Brain pericyte (primary cell): ENCODE data around the gene CNTN4.
"Not testable (repeated sequence)": the region's sequence is repeated elsewhere in the genome, so short reads cannot be mapped to it uniquely, and the experiment has no call there.

ENCODE experiments used
- DNase-seq: peaks from one replicate; pipeline ENCODE4 v3.0.0-alpha.2; 2012; ENCODE audit warnings: low read depth, low spot score

The CNTN4 gene

GRCh38 chr3:2516762-2517441 is 418.2 kb downstream of the CNTN4 start:
- DNase-seq: no peak

- DNase-seq: no peak
Measured at GRCh38 chr3:2517500-2518172, 419.0 kb downstream of the CNTN4 start.

- no peak for DNase-seq
Measured at GRCh38 chr3:2523281-2523836, 424.7 kb downstream of the CNTN4 start.

DNA sequence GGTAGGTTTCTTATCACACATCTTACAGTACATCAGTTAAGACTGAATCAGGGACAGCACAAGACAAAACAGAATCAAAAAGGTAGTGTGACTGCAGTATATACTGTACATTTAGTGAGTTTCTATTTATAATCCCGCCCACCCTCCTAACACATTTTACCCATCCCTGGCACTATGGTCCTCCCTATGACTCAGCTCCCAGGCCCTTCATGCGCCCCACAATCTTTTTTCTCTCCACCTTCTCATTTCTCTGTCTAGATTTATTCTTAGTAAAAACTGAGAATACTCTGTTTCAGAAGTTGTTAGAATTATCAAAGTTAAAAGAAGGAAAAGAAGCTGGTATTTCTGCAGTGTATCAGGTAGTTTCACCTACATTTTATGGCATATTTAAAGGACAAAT is 427.3 kb downstream of the CNTN4 start:
- DNase-seq: no peak

- DNase-seq: no peak
Measured at GRCh38 chr3:2526926-2527325, 428.3 kb downstream of the CNTN4 start.

- DNase-seq: not testable (repeated sequence)
Measured at GRCh38 chr3:2527328-2527727, 428.7 kb downstream of the CNTN4 start.

DNA sequence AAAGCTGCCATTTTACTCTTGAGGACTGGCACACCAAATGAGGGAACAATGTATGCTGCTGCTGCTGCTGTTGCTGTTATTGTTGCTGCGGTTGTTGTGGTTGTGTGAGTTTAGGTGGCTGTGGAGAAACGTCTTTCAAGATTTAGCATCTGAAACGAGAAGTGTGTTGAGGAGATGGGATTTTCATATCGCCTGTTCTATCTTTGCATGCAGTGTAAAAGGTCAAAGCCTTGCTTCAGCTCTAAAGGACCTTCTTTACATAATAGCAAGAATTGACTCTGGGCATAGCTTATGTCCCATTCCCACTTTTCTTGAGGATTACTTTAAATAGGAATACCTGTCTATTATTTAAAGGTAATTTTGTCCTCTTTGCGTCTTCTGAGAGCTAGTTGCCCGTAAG is 436.1 kb downstream of the CNTN4 start:
- DNase-seq: not testable (repeated sequence)

GRCh38 chr3:2535206-2535605 is 436.5 kb downstream of the CNTN4 start:
- DNase-seq: no peak

DNA sequence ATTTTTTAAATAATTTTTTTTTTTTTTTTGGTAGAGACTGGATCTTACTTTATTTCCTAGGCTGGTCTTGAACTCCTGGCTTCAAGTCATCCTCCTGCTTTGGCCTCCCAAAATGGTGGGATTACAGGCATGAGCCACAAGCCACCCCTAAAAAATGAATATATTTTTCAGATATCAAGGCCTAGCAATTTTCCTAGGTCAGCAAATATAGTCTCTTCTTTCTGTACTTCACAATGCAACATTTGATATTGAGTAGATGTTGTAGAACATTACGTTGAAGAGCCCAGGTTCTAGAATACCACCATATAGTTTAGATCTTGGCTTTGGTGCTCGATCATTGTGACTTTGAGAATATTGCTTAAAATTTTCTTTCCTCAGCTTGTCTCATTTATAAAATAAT is 437.9 kb downstream of the CNTN4 start:
- no peak for DNase-seq

DNA sequence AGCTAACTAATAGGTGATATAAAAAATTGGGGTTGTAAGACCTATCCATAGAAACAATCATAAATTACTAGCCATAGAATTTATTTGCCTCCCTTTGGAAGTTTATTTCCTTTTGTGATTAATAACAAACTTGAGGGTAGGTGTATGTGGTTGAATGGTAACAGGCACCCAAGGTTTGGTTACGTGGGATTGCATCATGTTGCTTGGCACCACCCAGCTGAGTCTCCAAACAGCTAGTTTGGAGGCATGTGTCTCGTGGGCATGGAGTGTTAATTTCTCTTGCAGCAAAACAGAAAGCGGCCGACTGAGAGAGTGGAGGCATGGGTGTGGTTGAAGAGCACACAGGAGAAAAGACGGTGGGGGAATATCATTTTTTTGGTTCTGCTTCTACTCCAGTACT is 441.4 kb downstream of the CNTN4 start:
- no peak for DNase-seq

- DNase-seq: no peak
Measured at GRCh38 chr3:2543247-2543646, 444.6 kb downstream of the CNTN4 start.

- no peak for DNase-seq
Measured at GRCh38 chr3:2544212-2544611, 445.5 kb downstream of the CNTN4 start.

DNA sequence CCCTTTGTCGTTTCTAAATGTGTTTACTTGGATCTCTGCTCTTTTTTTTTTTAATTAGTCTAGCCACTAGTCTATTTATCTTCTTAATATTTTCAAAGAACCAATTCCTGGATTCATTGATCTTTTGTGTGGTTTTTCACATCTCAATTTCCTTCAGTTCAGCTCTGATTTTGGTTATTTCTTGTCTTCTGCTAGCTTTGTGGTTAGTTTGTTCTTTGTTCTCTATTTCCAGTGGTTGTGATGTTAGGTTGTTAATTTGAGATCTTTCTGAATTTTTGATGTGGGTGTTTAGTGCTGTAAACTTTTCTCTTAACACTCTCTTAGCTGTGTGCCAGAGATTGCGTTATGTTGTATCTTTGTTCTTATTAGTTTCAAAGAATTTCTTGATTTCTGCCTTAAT is 446.1 kb downstream of the CNTN4 start:
- DNase-seq: no peak

- no peak for DNase-seq
Measured at GRCh38 chr3:2547049-2547448, 448.4 kb downstream of the CNTN4 start.

DNA sequence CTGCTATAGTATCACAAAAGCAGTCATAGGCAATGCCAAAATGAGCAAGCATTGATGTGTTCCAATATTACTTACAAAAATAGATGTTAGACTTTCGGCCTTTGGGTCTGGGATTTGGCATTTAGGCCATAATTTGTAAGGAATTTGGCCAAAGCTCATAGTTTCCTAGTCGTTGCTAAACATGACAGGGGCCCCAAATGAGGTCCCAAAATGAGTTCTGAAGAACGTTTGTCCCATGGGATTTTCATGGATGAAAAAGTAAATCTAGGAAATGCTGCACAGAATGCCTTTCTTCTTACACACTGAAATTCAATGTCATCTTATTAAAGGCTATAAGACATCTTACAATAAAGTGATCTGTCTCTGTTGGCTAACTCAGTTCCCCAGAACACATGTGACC is 456.0 kb downstream of the CNTN4 start:
- no peak for DNase-seq

- DNase-seq: no peak
Measured at GRCh38 chr3:2558796-2559195, 460.1 kb downstream of the CNTN4 start.

GRCh38 chr3:2567451-2567850 is 468.8 kb downstream of the CNTN4 start:
- no peak for DNase-seq

DNA sequence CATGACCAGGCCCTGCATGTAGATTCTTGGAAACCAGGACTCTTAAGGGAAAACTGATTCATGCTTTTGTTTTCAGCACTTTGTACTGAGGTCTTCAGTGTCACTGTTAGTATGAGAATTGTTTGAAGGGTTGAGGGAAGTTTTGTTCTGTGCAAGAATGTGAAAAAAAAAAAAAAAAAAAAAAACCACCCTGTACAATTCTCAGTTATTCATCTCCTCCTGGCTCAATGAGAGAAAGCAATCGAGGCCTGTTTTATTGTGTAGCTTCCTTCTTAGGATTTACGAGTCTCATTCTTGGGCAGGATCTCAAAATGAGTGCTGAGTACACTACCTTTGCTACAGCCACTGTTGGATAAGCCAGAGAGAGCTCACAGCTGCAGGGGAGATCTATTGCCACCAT is 469.5 kb downstream of the CNTN4 start:
- no peak for DNase-seq

DNA sequence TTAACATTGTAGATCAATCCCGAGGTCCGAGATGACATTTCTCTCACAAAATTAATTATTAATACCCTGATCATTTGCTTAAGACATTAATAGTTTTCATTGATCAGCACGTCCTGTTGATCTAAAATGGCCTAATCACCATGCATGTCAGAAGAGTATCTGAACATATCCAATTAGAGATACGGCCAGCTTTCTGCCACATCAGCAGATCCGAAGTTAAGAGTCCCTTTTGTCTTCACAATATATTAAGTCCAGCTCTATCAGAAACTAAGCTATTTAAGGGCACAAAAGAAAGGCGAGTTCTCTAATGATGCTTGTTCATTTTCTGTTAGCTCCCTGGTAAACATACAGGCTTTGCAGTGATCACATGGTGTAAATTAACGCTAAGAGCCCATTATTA is 470.3 kb downstream of the CNTN4 start:
- no peak for DNase-seq

DNA sequence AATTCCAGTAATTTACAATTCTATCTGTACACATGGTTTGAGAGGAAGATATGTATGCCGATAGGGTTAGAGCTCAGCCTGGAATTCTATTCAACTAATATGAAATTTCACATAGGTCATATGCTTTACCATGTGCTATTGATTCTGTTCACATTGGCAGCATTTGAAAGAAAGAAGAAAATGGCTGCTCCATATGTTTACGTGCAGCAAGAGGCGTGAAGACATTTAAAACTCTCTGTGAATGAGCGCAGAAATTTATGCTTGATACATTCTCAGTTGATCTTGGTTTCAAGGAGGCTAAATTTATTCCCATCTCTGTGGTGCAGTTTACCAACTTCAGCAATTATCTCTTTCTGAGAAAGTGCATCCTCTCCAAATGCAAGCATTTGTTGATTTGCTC is 478.9 kb downstream of the CNTN4 start:
- DNase-seq: no peak

- no peak for DNase-seq
Measured at GRCh38 chr3:2578560-2578959, 479.9 kb downstream of the CNTN4 start.

DNA sequence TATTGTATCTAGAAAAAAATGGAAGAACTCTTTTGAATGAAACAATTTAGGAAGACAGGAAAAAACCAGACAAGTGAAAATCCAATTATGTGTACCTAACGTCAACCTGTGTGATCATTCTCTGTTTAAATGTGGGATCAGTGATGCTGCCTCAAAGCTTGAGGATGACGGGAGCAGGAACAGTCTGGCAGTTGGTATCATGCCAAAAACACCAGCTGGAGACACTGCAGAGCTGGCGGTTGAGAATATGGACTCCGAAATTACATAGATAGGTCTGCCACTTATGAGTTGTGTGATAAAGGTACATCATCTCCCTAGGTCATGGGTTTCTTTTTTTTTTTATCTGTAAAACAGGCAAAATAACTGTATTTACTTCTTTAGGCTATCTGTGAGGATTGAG is 480.5 kb downstream of the CNTN4 start:
- no peak for DNase-seq

GRCh38 chr3:2583046-2583445 is 484.4 kb downstream of the CNTN4 start:
- DNase-seq: no peak
